Progenitor cell of endocrine pancreas (in vitro differentiated cells): ENCODE results near the gene ATP1B4. TPM values are rescaled to one million over a fixed set of nuclear protein-coding genes. Genes with fewer than 3 reads are reported as not detected.

ENCODE experiments used
- DNase-seq: peaks from one replicate; pipeline ENCODE4 v3.0.0; 2021; ENCODE audit warnings: low spot score; ENCODE audit not compliant: unreplicated experiment
- H3K27ac Mint-ChIP-seq: 2 replicates; pipeline ENCODE4 v1.8.0; 2021; ENCODE audit warnings: mild to moderate bottlenecking, moderate library complexity, mixed read lengths
- H3K27me3 Mint-ChIP-seq: 2 replicates; pipeline ENCODE4 v1.8.0; 2021; ENCODE audit warnings: mixed read lengths
- H3K36me3 Mint-ChIP-seq: 2 replicates; pipeline ENCODE4 v1.8.0; 2022; ENCODE audit warnings: mixed read lengths; ENCODE audit not compliant: insufficient read depth
- H3K4me1 Mint-ChIP-seq: 2 replicates; pipeline ENCODE4 v1.8.0; 2021; ENCODE audit warnings: low read depth, mixed read lengths
- H3K4me3 Mint-ChIP-seq: 2 replicates; pipeline ENCODE4 v1.8.0; 2021; ENCODE audit warnings: low read depth, mild to moderate bottlenecking, moderate library complexity, mixed read lengths
- H3K9me3 Mint-ChIP-seq: 2 replicates; pipeline ENCODE4 v1.8.0; 2021; ENCODE audit warnings: low read depth, mixed read lengths
- CTCF ChIP-seq: fragments of 200-600 bp; sonication (generic); IDR thresholded peaks from one replicate; pipeline ENCODE4 v1.5.0; 2021; ENCODE audit warnings: antibody characterized with exemption, mild to moderate bottlenecking; ENCODE audit not compliant: unreplicated experiment
- total RNA-seq: library from RNA; stranded (reverse); gene quantifications from 2 replicates; pipeline ENCODE4 v1.2.1, GENCODE V29; 2021

Gene ATP1B4
- total RNA-seq, 1 donor from 2014 or later: not detected

DNA sequence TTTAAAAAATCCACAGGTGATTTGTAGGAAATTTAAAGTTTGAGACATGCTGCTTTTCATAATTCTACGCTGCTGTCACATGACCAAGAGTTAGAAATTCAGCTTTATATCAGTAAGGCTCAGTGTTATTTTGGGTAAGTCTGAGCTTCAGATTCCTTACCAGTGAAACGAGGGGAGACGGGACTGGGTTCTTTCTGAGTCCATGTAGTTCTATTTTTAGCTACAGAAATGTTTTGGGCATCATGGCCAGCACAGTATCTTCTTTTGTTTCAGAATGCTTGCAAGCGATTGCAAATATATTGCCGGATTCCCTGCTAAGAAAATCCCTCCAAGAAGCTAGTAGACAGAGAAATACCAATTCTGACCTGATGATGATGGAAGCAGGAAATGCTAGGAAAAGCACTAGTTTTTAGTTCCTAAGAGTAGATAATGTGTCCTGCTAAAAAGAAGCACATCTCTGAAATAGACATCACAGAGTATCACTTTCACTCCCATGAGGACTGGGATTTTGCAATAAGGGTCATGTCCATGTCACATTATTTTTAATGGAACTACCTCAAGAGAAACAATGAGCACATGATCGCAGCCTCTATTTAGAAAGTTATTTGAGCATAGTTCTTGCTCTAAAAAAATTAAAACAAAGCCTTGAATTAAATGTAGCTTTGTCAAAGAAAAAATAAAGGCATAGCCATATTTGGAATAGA lies 10.9 kb downstream of the ATP1B4 start:
- H3K9me3 Mint-ChIP-seq: peaks cover 9% of the 10 kb centered on the region
- no peaks in the 10 kb centered on the region for H3K27me3 Mint-ChIP-seq

GRCh38 chrX:120377179-120377578 lies 15.3 kb downstream of the ATP1B4 start:
- H3K27ac Mint-ChIP-seq: no peak overlapping the region
- H3K9me3 Mint-ChIP-seq: peaks cover 22% of the 10 kb centered on the region
- H3K4me1 Mint-ChIP-seq: no peaks in the 10 kb centered on the region
- no peaks in the 10 kb centered on the region for H3K27me3 Mint-ChIP-seq
- no peak for TF ChIP-seq CTCF
- H3K36me3 Mint-ChIP-seq: peaks cover 3% of the 10 kb centered on the region
- DNase-seq: no peak
- H3K4me3 Mint-ChIP-seq: no peak overlapping the region

More for the DNA sequence above, 10.9 kb downstream of the ATP1B4 start:
- H3K4me1 Mint-ChIP-seq: no peaks in the 10 kb centered on the region
- no peaks in the 10 kb centered on the region for H3K36me3 Mint-ChIP-seq
- no peak overlapping the region for H3K4me3 Mint-ChIP-seq
- DNase-seq: no peak
- no peak for TF ChIP-seq CTCF
- H3K27ac Mint-ChIP-seq: no peak overlapping the region

GRCh38 chrX:120377715-120378114 lies 15.8 kb downstream of the ATP1B4 start:
- no peak for TF ChIP-seq CTCF
- peaks cover 22% of the 10 kb centered on the region for H3K9me3 Mint-ChIP-seq
- H3K4me1 Mint-ChIP-seq: no peaks in the 10 kb centered on the region
- H3K27ac Mint-ChIP-seq: no peak overlapping the region
- no peaks in the 10 kb centered on the region for H3K27me3 Mint-ChIP-seq
- H3K36me3 Mint-ChIP-seq: peaks cover 3% of the 10 kb centered on the region
- H3K4me3 Mint-ChIP-seq: no peak overlapping the region
- DNase-seq: no peak

- H3K27ac Mint-ChIP-seq: no peak overlapping the region
- H3K27me3 Mint-ChIP-seq: no peaks in the 10 kb centered on the region
- H3K36me3 Mint-ChIP-seq: peaks cover 3% of the 10 kb centered on the region
- no peak for DNase-seq
- H3K4me1 Mint-ChIP-seq: no peaks in the 10 kb centered on the region
- H3K4me3 Mint-ChIP-seq: no peak overlapping the region
- peaks cover 21% of the 10 kb centered on the region for H3K9me3 Mint-ChIP-seq
- no peak for TF ChIP-seq CTCF
Observed at GRCh38 chrX:120378570-120378969, 16.7 kb downstream of the ATP1B4 start.

DNA sequence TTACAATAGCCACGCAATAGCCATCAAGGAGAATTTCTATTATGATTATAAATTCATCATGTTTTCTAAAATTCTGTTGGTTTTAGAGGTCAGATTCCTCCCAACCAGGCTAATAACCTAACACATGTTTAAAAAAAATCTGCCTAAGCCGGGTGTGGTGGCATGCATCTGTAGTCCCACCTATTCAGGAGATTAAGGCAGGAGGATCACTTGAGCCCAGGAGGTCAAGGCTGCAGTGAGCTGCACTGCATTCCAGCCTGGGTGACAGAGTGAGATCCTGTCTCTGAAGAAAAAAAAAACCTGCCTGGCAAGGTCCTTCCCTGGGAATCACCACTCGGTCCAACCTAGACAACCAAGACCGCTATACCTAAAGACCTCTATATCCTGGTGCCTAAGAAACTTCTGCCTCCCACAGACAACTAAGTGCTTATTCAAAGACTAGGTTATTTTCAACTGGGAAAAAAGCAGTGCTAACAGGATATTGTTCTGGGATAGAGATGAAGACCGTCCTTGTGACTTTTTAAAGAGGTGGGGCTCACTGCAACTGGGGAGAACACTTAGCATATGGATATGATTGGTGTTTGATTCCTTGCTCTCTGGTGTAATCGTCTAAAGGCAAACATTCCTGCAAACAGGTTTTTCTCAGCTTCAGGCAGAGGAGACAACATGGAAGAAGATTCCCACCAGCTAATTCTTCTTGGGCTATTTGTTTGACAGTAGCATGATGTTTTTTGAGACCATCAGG lies 18.2 kb downstream of the ATP1B4 start:
- no peak for TF ChIP-seq CTCF
- H3K9me3 Mint-ChIP-seq: peaks cover 13% of the 10 kb centered on the region
- no peaks in the 10 kb centered on the region for H3K4me1 Mint-ChIP-seq
- peaks cover 3% of the 10 kb centered on the region for H3K36me3 Mint-ChIP-seq
- H3K4me3 Mint-ChIP-seq: no peak overlapping the region
- H3K27ac Mint-ChIP-seq: no peak overlapping the region
- no peaks in the 10 kb centered on the region for H3K27me3 Mint-ChIP-seq
- DNase-seq: no peak
